DLD1 (cell line): ENCODE measurements around the gene VWA3A.

Experiments used
- in situ Hi-C: cut with HindIII; loops from 2 replicates; pipeline ENCODE4 v1.10.0; 2017; ENCODE audit warnings: low sequenced_read_pairs

Gene VWA3A

GRCh38 chr16:22177968-22178930, 85.9 kb downstream of the VWA3A start:
- in situ Hi-C loops = loop anchor here (25.0 kb wide), 1 partner anchor 91 kb away; the partner anchor contains the start of gene VWA3A

GRCh38 chr16:22181426-22181825, 89.1 kb downstream of the VWA3A start:
- in situ Hi-C loops = loop anchor here (25.0 kb wide), 1 partner anchor 94 kb away; the partner anchor contains the start of gene VWA3A

- in situ Hi-C loops = loop anchor here (25.0 kb wide), 1 partner anchor 95 kb away; the partner anchor contains the start of gene VWA3A
Observed at GRCh38 chr16:22181843-22182242, 89.5 kb downstream of the VWA3A start.

GRCh38 chr16:22183335-22183734, 91.0 kb downstream of the VWA3A start:
- in situ Hi-C loops = loop anchor here (25.0 kb wide), 1 partner anchor 96 kb away; the partner anchor contains the start of gene VWA3A

GRCh38 chr16:22183901-22184614, 91.7 kb downstream of the VWA3A start:
- in situ Hi-C loops = loop anchor here (25.0 kb wide), 1 partner anchor 97 kb away; the partner anchor contains the start of gene VWA3A

- in situ Hi-C loops = loop anchor here (25.0 kb wide), 1 partner anchor 97 kb away; the partner anchor contains the start of gene VWA3A
Observed at GRCh38 chr16:22184615-22184968, 92.3 kb downstream of the VWA3A start.

GRCh38 chr16:22186517-22186916, 94.2 kb downstream of the VWA3A start:
- in situ Hi-C loops = loop anchor here (25.0 kb wide), 1 partner anchor 99 kb away; the partner anchor contains the start of gene VWA3A

GRCh38 chr16:22188267-22188594, 95.9 kb downstream of the VWA3A start:
- in situ Hi-C loops = loop anchor here (25.0 kb wide), 1 partner anchor 101 kb away; the partner anchor contains the start of gene VWA3A

GRCh38 chr16:22188595-22189442, 96.5 kb downstream of the VWA3A start:
- in situ Hi-C loops = loop anchor here (25.0 kb wide), 1 partner anchor 102 kb away; the partner anchor contains the start of gene VWA3A

GRCh38 chr16:22189473-22190080, 97.2 kb downstream of the VWA3A start:
- in situ Hi-C loops = loop anchor here (25.0 kb wide), 1 partner anchor 102 kb away; the partner anchor contains the start of gene VWA3A

- in situ Hi-C loops = loop anchor here (25.0 kb wide), 1 partner anchor 103 kb away; the partner anchor contains the start of gene VWA3A
Observed at GRCh38 chr16:22190081-22190775, 97.9 kb downstream of the VWA3A start.

GRCh38 chr16:22190776-22191531, 98.6 kb downstream of the VWA3A start:
- in situ Hi-C loops = loop anchor here (25.0 kb wide), 1 partner anchor 104 kb away; the partner anchor contains the start of gene VWA3A

- in situ Hi-C loops = loop anchor here (25.0 kb wide), 1 partner anchor 104 kb away; the partner anchor contains the start of gene VWA3A
Observed at GRCh38 chr16:22191532-22192260, 99.4 kb downstream of the VWA3A start.

- in situ Hi-C loops = loop anchor here (25.0 kb wide), 1 partner anchor 105 kb away; the partner anchor contains the start of gene VWA3A
Observed at GRCh38 chr16:22192261-22193062, 100.1 kb downstream of the VWA3A start.

- in situ Hi-C loops = loop anchor here (25.0 kb wide), 1 partner anchor 106 kb away; the partner anchor contains the start of gene VWA3A
Observed at GRCh38 chr16:22193063-22193411, 100.7 kb downstream of the VWA3A start.

- in situ Hi-C loops = loop anchor here (25.0 kb wide), 1 partner anchor 108 kb away; the partner anchor contains the start of gene VWA3A
Observed at GRCh38 chr16:22194707-22195444, 102.5 kb downstream of the VWA3A start.
